ENCODE measurements around the gene SMTNL2. TPM values are rescaled to one million over a fixed set of nuclear protein-coding genes. Genes with fewer than 3 reads are reported as not detected.
"Not testable (repeated sequence)": the region's sequence is repeated elsewhere in the genome, so short reads cannot be mapped to it uniquely, and the experiment has no call there.

Gene SMTNL2
- polyA plus RNA-seq, 1 donor from 2014 or later = not detected

DNA sequence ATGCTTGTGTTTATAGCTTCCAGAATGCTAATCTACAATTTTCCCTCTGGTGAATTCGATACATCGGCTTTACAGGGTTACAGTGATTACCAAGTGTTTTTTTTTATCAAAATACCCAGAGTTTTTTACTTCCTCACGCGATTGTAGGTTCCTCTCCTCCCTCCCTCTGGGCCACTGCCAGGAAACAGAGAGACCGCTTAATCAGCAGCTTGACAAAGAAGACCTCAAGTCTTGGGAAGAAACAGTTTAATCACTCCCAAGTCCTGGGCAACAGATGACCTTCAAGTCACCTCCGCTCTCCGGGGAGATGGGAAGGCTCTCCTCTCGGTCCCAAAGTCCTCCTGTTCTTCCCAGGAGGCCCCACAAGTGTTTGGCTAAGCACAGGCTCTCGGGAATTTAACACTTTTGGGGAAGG is 23.5 kb downstream of the SMTNL2 start:
- no peaks in the 10 kb centered on the region for H3K9me3 Mint-ChIP-seq
- H3K27me3 Mint-ChIP-seq = peaks cover 28% of the 10 kb centered on the region
- peaks cover 0 to 2% (median 0%) of the 10 kb centered on the region in 3 donors for H3K4me1 Mint-ChIP-seq
- H3K27ac Mint-ChIP-seq = no peak overlapping the region
- H3K4me3 Mint-ChIP-seq = no peak overlapping the region
- no peaks in the 10 kb centered on the region for H3K36me3 Mint-ChIP-seq

DNA sequence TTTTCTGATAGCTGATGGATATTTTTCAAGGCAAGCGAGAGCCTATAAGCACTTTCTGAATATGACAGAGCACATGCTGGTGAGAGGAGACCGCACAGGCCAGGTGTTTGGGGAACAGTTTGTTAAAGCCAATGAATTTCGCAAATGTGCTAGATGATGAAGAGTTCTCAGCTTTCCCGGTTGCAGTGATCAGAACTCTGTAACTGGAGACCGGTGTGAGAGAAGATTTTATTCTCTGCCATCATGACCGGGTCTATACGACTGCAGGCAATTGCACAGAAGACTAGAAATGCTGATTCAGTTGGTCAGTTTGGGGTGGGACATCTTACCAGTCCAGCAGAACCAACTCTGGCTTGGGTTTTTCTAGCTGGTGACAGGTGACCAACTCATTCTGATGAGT is 25.4 kb downstream of the SMTNL2 start:
- Mint-ChIP-seq H3K4me1 (peaks cover 0 to 2% (median 0%) of the 10 kb centered on the region in 3 donors), H3K9me3 (no peaks in the 10 kb centered on the region), H3K36me3 (no peaks in the 10 kb centered on the region), H3K27ac (no peak overlapping the region), H3K27me3 (peaks cover 33% of the 10 kb centered on the region), H3K4me3 (no peak overlapping the region)

GRCh38 chr17:4610162-4610561 is 25.8 kb downstream of the SMTNL2 start:
- no peak overlapping the region for H3K27ac Mint-ChIP-seq
- H3K36me3 Mint-ChIP-seq = no peaks in the 10 kb centered on the region
- no peak overlapping the region for H3K4me3 Mint-ChIP-seq
- peaks cover 33% of the 10 kb centered on the region for H3K27me3 Mint-ChIP-seq
- H3K4me1 Mint-ChIP-seq = peaks cover 0 to 2% (median 0%) of the 10 kb centered on the region in 3 donors
- H3K9me3 Mint-ChIP-seq = no peaks in the 10 kb centered on the region

- no peaks in the 10 kb centered on the region for H3K9me3 Mint-ChIP-seq
- no peaks in the 10 kb centered on the region for H3K36me3 Mint-ChIP-seq
- H3K27me3 Mint-ChIP-seq = peaks cover 29% of the 10 kb centered on the region
- H3K27ac Mint-ChIP-seq = no peak overlapping the region
- no peaks in the 10 kb centered on the region for H3K4me1 Mint-ChIP-seq
- H3K4me3 Mint-ChIP-seq = no peak overlapping the region
Observed at GRCh38 chr17:4610656-4611055, 26.3 kb downstream of the SMTNL2 start.

- Mint-ChIP-seq H3K9me3 (no peaks in the 10 kb centered on the region), H3K36me3 (no peaks in the 10 kb centered on the region), H3K4me1 (no peaks in the 10 kb centered on the region), H3K27me3 (peaks cover 13% of the 10 kb centered on the region), H3K4me3 (no peak overlapping the region), H3K27ac (no peak overlapping the region)
Observed at GRCh38 chr17:4616476-4616875, 32.1 kb downstream of the SMTNL2 start.

DNA sequence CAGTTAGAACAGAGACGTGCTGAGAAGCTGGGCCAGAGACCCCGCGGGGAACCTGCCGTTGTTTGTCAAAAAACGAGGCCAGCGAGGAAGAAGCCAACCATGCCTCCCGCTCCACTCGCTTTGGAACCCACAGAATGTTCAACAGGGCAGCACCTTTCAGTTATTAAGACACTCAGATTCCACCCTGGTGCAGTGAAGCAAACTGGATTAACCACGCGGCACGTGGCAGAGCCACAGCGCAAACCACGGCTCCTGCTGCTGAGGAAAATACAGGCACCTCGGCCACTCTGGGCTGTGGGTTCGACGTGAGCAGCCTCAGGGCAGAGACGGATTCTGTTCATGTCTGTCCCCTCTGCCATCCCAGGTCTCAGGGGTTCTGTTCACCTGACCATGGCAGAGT is 32.8 kb downstream of the SMTNL2 start:
- Mint-ChIP-seq H3K4me3 (no peak overlapping the region), H3K9me3 (no peaks in the 10 kb centered on the region), H3K4me1 (no peaks in the 10 kb centered on the region), H3K27ac (no peak overlapping the region), H3K36me3 (no peaks in the 10 kb centered on the region), H3K27me3 (peaks cover 13% of the 10 kb centered on the region)

GRCh38 chr17:4617590-4618351 is 33.4 kb downstream of the SMTNL2 start:
- Mint-ChIP-seq H3K9me3 (no peaks in the 10 kb centered on the region), H3K27ac (no peak overlapping the region), H3K4me1 (no peaks in the 10 kb centered on the region), H3K36me3 (no peaks in the 10 kb centered on the region), H3K4me3 (no peak overlapping the region), H3K27me3 (peaks cover 13% of the 10 kb centered on the region)

GRCh38 chr17:4620531-4621101 is 36.3 kb downstream of the SMTNL2 start:
- Mint-ChIP-seq H3K4me3 (no peak overlapping the region), H3K9me3 (peaks cover 0 to 1% (median 0%) of the 10 kb centered on the region in 3 donors), H3K4me1 (no peaks in the 10 kb centered on the region), H3K36me3 (no peaks in the 10 kb centered on the region), H3K27ac (no peak overlapping the region), H3K27me3 (peaks cover 15% of the 10 kb centered on the region)

GRCh38 chr17:4622375-4622774 is 38.0 kb downstream of the SMTNL2 start:
- H3K9me3 Mint-ChIP-seq = peaks cover 0 to 1% (median 0%) of the 10 kb centered on the region in 3 donors
- H3K4me3 Mint-ChIP-seq = no peak overlapping the region
- H3K27ac Mint-ChIP-seq = no peak overlapping the region
- peaks cover 0 to 2% (median 2%) of the 10 kb centered on the region in 3 donors for H3K4me1 Mint-ChIP-seq
- no peaks in the 10 kb centered on the region for H3K36me3 Mint-ChIP-seq
- H3K27me3 Mint-ChIP-seq = peaks cover 12% of the 10 kb centered on the region

DNA sequence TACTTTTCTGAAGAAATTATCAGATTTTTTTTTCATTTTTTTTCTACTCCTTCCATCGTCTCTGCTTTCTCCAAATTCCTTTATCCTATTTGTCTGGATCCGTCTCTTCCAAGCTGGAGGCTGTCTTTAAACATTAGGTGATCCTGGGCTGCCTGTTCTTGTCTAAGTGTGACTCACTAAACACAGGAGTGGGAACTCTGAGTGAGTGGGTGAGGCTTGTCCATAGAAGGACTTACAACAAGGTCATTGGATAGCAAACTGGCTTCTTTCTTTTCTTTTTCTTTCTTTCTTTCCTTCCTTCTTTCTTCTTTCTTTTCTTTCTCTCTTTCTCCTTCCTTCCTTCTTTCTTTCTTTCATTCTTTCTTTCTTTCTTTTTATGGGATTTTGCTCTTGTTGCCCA is 38.9 kb downstream of the SMTNL2 start:
- no peak overlapping the region for H3K27ac Mint-ChIP-seq
- no peaks in the 10 kb centered on the region for H3K36me3 Mint-ChIP-seq
- peaks cover 12% of the 10 kb centered on the region for H3K27me3 Mint-ChIP-seq
- peaks cover 0 to 2% (median 2%) of the 10 kb centered on the region in 3 donors for H3K4me1 Mint-ChIP-seq
- H3K9me3 Mint-ChIP-seq = peaks cover 0 to 1% (median 0%) of the 10 kb centered on the region in 3 donors
- no peak overlapping the region for H3K4me3 Mint-ChIP-seq

GRCh38 chr17:4624451-4624911 is 40.2 kb downstream of the SMTNL2 start:
- not testable (repeated sequence) for H3K4me1 Mint-ChIP-seq, H3K27ac Mint-ChIP-seq, H3K4me3 Mint-ChIP-seq, H3K36me3 Mint-ChIP-seq, H3K9me3 Mint-ChIP-seq
- H3K27me3 Mint-ChIP-seq = peaks cover 12% of the 10 kb centered on the region

DNA sequence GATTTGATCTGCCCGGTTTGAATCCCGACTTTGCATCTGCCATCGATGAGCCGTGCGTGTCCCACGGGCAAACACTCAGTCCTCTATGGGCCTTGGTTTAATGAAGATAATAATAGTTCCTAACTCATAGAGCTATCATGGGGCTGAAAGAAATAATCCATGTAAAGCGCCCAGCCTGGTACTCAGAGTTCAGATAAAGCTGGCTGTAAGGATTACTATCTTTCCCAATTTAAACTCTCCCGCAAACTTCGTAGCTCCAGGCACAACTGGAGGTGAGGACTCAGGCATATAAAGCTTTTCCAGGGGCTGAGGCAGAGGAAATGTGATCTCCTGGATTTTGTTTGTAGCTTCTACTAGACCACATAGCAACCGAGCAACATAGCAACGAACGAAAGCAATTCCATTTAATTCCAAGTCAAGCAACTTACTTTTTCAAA is 40.9 kb downstream of the SMTNL2 start:
- H3K27ac Mint-ChIP-seq = no peak overlapping the region
- H3K36me3 Mint-ChIP-seq = no peaks in the 10 kb centered on the region
- peaks cover 12% of the 10 kb centered on the region for H3K27me3 Mint-ChIP-seq

GRCh38 chr17:4626734-4627256 is 42.5 kb downstream of the SMTNL2 start:
- Mint-ChIP-seq H3K4me1 (peaks cover 2 to 5% (median 5%) of the 10 kb centered on the region in 3 donors), H3K27ac (no peak overlapping the region), H3K27me3 (peaks cover 12% of the 10 kb centered on the region), H3K4me3 (no peak overlapping the region), H3K9me3 (peaks cover 0 to 1% (median 0%) of the 10 kb centered on the region in 3 donors), H3K36me3 (no peaks in the 10 kb centered on the region)

More for the DNA sequence above, 40.9 kb downstream of the SMTNL2 start:
- Mint-ChIP-seq H3K4me1 (peaks cover 0 to 2% (median 2%) of the 10 kb centered on the region in 3 donors), H3K4me3 (no peak overlapping the region), H3K9me3 (peaks cover 0 to 1% (median 0%) of the 10 kb centered on the region in 3 donors)

DNA sequence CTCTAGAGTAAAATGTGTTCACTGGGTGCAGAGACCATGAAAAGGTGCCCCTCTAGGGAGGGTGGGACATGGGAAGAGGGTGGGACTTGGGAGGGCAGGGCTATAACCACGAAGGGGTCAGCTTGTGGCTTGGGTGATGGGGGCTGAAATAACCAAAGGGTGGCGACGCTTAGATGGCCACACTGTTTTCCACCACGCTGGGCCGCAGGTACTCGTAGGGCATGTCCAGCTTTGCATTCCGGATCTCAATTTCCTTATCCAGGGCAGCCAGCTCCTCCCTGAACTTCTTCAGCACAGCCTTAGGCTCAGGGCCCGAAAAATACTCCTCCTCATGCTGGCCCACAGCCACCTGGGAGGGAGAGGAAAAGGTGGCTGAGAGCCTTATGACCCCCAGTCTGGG is 47.1 kb downstream of the SMTNL2 start:
- Mint-ChIP-seq H3K36me3 (peaks cover 2% of the 10 kb centered on the region), H3K27ac (no peak overlapping the region), H3K27me3 (peaks cover 11% of the 10 kb centered on the region), H3K4me1 (peaks cover 11 to 19% (median 18%) of the 10 kb centered on the region in 3 donors), H3K4me3 (no peak overlapping the region), H3K9me3 (no peaks in the 10 kb centered on the region)

- Mint-ChIP-seq H3K27ac (no peak overlapping the region), H3K9me3 (no peaks in the 10 kb centered on the region), H3K27me3 (peaks cover 14% of the 10 kb centered on the region), H3K4me3 (peak overlapping the region in 1 of 4 donors; percentile 9), H3K36me3 (peaks cover 2% of the 10 kb centered on the region), H3K4me1 (peaks cover 16 to 24% (median 23%) of the 10 kb centered on the region in 3 donors)
Observed at GRCh38 chr17:4631836-4632580, 47.7 kb downstream of the SMTNL2 start.

Data from IgD-negative memory B cell (primary cell).